Mesothelial cell of epicardium (in vitro differentiated cells): ENCODE measurements around the gene ADO. TPM values are rescaled to one million over a fixed set of nuclear protein-coding genes. Genes with fewer than 3 reads are reported as not detected.

Experiments
- DNase-seq, 2 experiments: peaks; one replicate each; pipeline ENCODE4 v3.0.0; 2021; ENCODE audit warnings: low spot score in 2 of 2; ENCODE audit not compliant: unreplicated experiment in 2 of 2
- H3K27ac Mint-ChIP-seq: 2 replicates; pipeline ENCODE4 v1.8.0; 2021; ENCODE audit warnings: mixed read lengths
- H3K27me3 Mint-ChIP-seq: 2 replicates; pipeline ENCODE4 v1.8.0; 2021; ENCODE audit warnings: low read depth, mixed read lengths
- H3K36me3 Mint-ChIP-seq: 2 replicates; pipeline ENCODE4 v1.8.0; 2021; ENCODE audit warnings: mixed read lengths
- H3K4me1 Mint-ChIP-seq: 2 replicates; pipeline ENCODE4 v1.8.0; 2021; ENCODE audit warnings: mixed read lengths
- H3K4me3 Mint-ChIP-seq: 2 replicates; pipeline ENCODE4 v1.8.0; 2021; ENCODE audit warnings: mild to moderate bottlenecking, moderate library complexity, mixed read lengths
- H3K9me3 Mint-ChIP-seq: 2 replicates; pipeline ENCODE4 v1.8.0; 2021; ENCODE audit warnings: mixed read lengths
- total RNA-seq: library from RNA; stranded (reverse); gene quantifications from 3 replicates; pipeline ENCODE4 v1.2.1, GENCODE V29; 2021
- TF ChIP-seq, protein P1 (sequence below): fragments of 200-600 bp; sonication (generic); IDR thresholded peaks from one replicate; pipeline ENCODE4 v1.5.0; 2021; ENCODE audit warnings: antibody characterized with exemption; ENCODE audit not compliant: unreplicated experiment

The ADO gene
- total RNA-seq, 1 donor from 2014 or later: 20.1 TPM

DNA sequence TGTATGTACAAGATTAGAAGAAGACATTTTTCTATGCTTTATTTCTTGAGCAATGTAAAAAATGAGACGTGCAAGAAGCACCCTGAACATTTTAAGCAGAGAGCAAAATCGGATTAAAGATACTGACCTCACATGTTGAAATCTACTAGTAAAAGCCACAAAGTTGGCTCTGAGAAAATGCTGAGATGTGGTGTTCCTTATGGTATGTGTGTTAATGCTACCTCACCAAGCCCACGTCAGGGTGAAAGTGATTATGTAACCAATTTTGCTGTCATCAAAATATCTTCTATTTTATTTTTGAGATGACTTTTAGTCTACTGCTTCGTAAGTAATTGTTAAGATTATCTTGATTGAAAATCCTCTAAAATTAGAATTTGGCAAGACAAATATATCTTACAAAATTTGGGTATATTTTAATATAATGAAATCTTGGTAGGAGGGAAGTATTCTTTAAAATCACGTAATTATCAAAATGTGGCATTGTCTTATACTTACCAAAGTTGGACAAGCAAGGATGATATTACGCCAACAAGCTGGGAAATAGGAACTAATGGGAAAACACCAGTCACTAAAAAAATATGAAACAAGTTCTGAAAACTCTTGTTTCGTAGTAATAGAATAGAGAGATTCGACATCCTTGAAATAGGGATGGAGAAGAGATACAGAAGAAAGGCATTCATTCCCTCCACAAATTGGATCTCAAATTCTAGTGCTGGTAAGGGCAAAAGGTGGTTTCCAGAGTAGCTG, 5.8 kb downstream of the ADO start:
- TF ChIP-seq, protein P1, sequence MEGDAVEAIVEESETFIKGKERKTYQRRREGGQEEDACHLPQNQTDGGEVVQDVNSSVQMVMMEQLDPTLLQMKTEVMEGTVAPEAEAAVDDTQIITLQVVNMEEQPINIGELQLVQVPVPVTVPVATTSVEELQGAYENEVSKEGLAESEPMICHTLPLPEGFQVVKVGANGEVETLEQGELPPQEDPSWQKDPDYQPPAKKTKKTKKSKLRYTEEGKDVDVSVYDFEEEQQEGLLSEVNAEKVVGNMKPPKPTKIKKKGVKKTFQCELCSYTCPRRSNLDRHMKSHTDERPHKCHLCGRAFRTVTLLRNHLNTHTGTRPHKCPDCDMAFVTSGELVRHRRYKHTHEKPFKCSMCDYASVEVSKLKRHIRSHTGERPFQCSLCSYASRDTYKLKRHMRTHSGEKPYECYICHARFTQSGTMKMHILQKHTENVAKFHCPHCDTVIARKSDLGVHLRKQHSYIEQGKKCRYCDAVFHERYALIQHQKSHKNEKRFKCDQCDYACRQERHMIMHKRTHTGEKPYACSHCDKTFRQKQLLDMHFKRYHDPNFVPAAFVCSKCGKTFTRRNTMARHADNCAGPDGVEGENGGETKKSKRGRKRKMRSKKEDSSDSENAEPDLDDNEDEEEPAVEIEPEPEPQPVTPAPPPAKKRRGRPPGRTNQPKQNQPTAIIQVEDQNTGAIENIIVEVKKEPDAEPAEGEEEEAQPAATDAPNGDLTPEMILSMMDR: no peak
- H3K36me3 Mint-ChIP-seq: peaks cover 2% of the 10 kb centered on the region
- H3K27me3 Mint-ChIP-seq: peaks cover 44% of the 10 kb centered on the region
- no peak overlapping the region for H3K27ac Mint-ChIP-seq
- H3K9me3 Mint-ChIP-seq: no peaks in the 10 kb centered on the region
- peaks cover 32% of the 10 kb centered on the region for H3K4me1 Mint-ChIP-seq
- H3K4me3 Mint-ChIP-seq: no peak overlapping the region
- DNase-seq: no peak

DNA sequence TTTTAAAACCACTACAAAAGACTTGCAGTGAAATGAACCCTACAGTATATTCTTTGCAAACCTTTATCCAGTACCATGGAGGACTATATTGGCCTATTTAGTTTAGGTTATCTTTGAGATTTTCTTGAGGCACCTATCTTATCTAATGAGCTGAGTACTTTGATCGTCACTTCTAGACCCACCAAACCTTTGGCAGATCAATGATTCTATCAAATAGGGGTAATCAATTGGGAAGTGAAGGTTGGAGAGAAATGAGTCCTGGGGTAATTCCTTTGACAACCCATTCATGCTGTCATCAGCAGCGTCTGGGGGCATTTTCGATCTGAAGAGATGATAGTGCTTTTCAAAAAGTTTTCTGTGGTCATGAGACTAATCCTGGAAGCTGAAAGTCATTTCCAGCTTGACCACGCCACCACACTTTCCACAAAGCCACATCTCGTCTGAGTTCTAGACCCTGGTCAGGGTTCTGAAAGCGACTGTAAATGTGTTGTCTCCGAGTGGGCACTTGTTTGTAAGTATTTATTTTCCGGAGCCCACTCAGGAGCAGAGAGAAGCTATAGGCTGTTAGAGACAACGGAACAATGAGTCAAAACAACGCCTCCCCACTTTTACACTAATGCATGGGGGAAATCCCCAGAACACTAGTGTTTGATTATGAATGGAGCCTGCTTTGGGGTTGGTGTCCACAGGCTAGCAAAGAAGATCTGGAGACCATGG, 6.8 kb downstream of the ADO start:
- Mint-ChIP-seq H3K36me3 (peaks cover 2% of the 10 kb centered on the region), H3K9me3 (no peaks in the 10 kb centered on the region), H3K4me1 (peaks cover 36% of the 10 kb centered on the region), H3K27me3 (peaks cover 54% of the 10 kb centered on the region), H3K4me3 (no peak overlapping the region), H3K27ac (no peak overlapping the region)
- DNase-seq: no peak
- TF ChIP-seq, protein P1: no peak

DNA sequence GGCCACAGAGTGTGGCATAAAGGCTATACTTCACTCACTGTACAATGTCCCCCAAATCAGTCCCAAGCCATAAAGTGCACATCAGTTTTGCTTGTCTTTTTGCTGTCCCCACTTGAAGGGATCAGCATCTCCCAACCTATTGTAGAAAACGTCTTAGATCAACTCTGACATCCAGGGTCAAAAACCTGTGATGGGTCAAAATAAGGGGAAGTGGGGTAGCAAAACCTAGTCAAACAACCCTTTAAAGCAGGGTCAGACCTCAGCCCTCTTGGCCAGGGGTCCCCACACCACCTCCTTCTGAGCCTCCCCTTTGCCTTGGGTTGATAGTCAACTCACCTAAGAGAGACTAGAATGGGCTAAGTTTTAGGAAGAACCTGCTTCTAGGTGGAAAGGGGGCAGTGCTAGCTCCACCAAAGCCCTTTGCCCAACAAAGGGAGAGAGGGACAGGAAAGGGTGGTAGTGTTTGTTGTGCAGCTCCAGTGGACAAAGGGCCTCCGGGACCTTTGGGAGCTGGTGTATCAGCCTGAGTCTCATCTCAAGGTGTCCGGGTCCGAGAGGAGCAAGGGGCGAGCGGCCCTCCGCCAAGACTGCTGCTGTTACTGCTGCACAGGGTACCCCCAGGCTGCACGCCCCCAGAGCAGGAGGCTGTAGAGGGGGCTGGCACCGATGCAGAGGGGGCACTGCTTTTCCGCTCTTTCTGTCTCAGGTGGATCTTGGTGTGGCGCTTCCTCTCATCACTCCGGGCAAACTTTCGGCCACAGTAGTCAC, 8.3 kb downstream of the ADO start:
- TF ChIP-seq, protein P1: no peak
- no peak for DNase-seq
- Mint-ChIP-seq H3K36me3 (peaks cover 2% of the 10 kb centered on the region), H3K9me3 (no peaks in the 10 kb centered on the region), H3K27me3 (peaks cover 66% of the 10 kb centered on the region), H3K27ac (no peak overlapping the region), H3K4me1 (peaks cover 32% of the 10 kb centered on the region), H3K4me3 (no peak overlapping the region)

DNA sequence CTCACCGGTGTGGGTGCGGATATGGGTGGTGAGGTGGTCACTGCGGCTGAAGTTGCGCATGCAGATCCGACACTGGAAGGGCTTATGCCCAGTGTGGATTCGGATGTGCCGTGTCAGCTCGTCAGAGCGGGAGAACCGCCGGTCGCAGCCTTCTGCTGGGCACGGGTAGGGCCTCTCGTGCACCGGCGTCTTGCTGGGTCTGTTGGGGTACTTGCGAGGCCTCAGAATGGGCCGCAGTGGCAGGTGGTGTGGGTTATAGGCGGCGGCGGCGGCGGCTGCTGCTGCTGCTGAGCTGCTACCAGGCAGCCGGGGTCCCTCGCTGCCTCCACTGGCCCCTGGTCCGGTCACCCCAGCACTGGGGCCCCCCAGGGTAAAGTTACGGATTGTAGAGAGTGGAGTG, 8.9 kb downstream of the ADO start:
- Mint-ChIP-seq H3K27me3 (peaks cover 72% of the 10 kb centered on the region), H3K27ac (no peak overlapping the region), H3K9me3 (no peaks in the 10 kb centered on the region), H3K36me3 (peaks cover 2% of the 10 kb centered on the region), H3K4me3 (peak overlapping the region; percentile 85), H3K4me1 (peaks cover 31% of the 10 kb centered on the region)
- TF ChIP-seq, protein P1: no peak
- no peak for DNase-seq

DNA sequence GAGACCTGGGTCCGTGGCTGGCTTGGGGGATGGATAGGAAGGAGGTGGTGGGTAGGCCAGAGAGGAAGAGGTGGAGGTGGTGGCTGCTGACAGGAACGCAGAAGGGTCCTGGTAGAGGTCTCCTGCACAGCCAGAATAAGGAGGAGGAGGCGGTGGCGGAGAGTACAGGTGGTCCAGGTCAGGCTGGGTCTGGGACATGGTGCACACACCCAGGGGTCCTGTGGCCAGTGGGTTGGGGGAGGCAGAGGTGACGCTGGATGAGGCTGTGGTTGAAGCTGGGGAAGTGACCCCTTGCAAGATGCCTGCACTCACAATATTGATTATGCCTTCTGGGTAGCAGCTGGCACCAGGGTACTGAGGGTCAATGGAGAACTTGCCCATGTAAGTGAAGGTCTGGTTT, 9.5 kb downstream of the ADO start:
- no peak overlapping the region for H3K27ac Mint-ChIP-seq
- H3K27me3 Mint-ChIP-seq: peaks cover 76% of the 10 kb centered on the region
- TF ChIP-seq, protein P1: no peak
- peaks cover 2% of the 10 kb centered on the region for H3K36me3 Mint-ChIP-seq
- peak overlapping the region; percentile 85 for H3K4me3 Mint-ChIP-seq
- DNase-seq: no peak
- no peaks in the 10 kb centered on the region for H3K9me3 Mint-ChIP-seq
- peaks cover 31% of the 10 kb centered on the region for H3K4me1 Mint-ChIP-seq
